HCT116 (cell line): ENCODE data around the gene ZC3H8. TPM values are rescaled to one million over a fixed set of nuclear protein-coding genes. Genes with fewer than 3 reads are reported as not detected.

Experiments used
- ATAC-seq: fragments of 200-7000 bp; cut with Tn5 transposase; 2 replicates; pipeline ENCODE4 v1.9.1; 2020; ENCODE audit warnings: mild to moderate bottlenecking, moderate library complexity
- BruUV-seq: library from RNA; stranded (reverse); fragments of 400-500 nt; replicated peaks from 2 replicates; lab custom pipeline; 2021; lab: Mats Ljungman, UMichigan
- CTCF ChIA-PET: fragments of 300-600 bp; sonication (Branson Sonifier 250); formaldehyde crosslinking; loops from one replicate; lab custom pipeline; 2021; ENCODE audit warnings: antibody characterized with exemption; lab: Charles Lee
- POLR2A ChIA-PET: fragments of 300-600, 350-600 bp; sonication (Branson Sonifier 250); formaldehyde crosslinking; loops from one replicate; lab custom pipeline; 2021; ENCODE audit warnings: antibody characterized with exemption; lab: Charles Lee
- RAD21 ChIA-PET, 2 experiments: fragments of 300-600 bp; sonication (Branson Sonifier 250); formaldehyde crosslinking; loops; one replicate each; lab custom pipeline; 2023; ENCODE audit warnings: low total read pairs in 2 of 2; ENCODE audit not compliant: uncharacterized antibody in 2 of 2, unreplicated experiment in 2 of 2, low non-redundant PET in 1 of 2; lab: Charles Lee
- DNase-seq: peaks from one replicate; pipeline ENCODE4 v3.0.0-alpha.2; 2010; ENCODE audit warnings: low read depth, low spot score
- H2AFZ ChIP-seq: fragments of 200-600 bp; shearing (Covaris generic), sonication (generic); 2 replicates; pipeline ENCODE4 v1.6.1; 2017; ENCODE audit warnings: low read depth, mixed run types, mixed read lengths, antibody characterized with exemption, low read length; ENCODE audit not compliant: poor library complexity, severe bottlenecking
- H3K27ac ChIP-seq: 2 replicates; pipeline ENCODE4 v1.5.1; 2012; ENCODE audit warnings: low read depth, low read length
- H3K27me3 ChIP-seq: fragments of 200-600 bp; sonication (generic); 2 replicates; pipeline ENCODE4 v1.6.1; 2016; ENCODE audit warnings: mixed run types, low read length, mixed read lengths; ENCODE audit not compliant: insufficient read depth
- H3K36me3 ChIP-seq, 2 experiments: fragments of 200-500 bp in 1 of 2; fragments of 200-600 bp in 1 of 2; sonication (Bioruptor generic) in 1 of 2; sonication (generic) in 1 of 2; 2 replicates each; pipeline versions ENCODE4 v1.5.1 to v1.6.1; 2014 to 2016; ENCODE audit warnings: low read length in 2 of 2, inconsistent platforms in 1 of 2, mixed read lengths in 1 of 2, mixed run types in 1 of 2; ENCODE audit not compliant: insufficient read depth in 2 of 2, control insufficient read depth in 1 of 2
- H3K4me1 ChIP-seq, 2 experiments: fragments of 200-600 bp in 1 of 2; sonication (generic) in 1 of 2; 2 replicates each; pipeline versions ENCODE4 v1.5.1 to v1.6.1; 2012 to 2017; ENCODE audit warnings: low read length in 2 of 2, inconsistent platforms in 1 of 2, mild to moderate bottlenecking in 1 of 2, mixed read lengths in 1 of 2, mixed run types in 1 of 2, moderate library complexity in 1 of 2; ENCODE audit not compliant: insufficient read depth in 2 of 2, control insufficient read depth in 1 of 2
- H3K4me2 ChIP-seq: fragments of 200-600 bp; sonication (generic); 2 replicates; pipeline ENCODE4 v1.6.1; 2017; ENCODE audit warnings: mixed run types, low read length, mixed read lengths
- H3K4me3 ChIP-seq, 2 experiments: fragments of 200-600 bp in 1 of 2; sonication (generic) in 1 of 2; replicated peaks in 1 of 2; 2 replicates each; pipeline ENCODE4 v1.5.1; 2011 to 2016; ENCODE audit warnings: low read length in 2 of 2, control low read depth in 1 of 2, low read depth in 1 of 2, mild to moderate bottlenecking in 1 of 2, mixed read lengths in 1 of 2, mixed run types in 1 of 2
- H3K79me2 ChIP-seq: fragments of 200-600 bp; sonication (generic); 2 replicates; pipeline ENCODE4 v1.6.1; 2017; ENCODE audit warnings: mild to moderate bottlenecking, mixed run types, low read length, moderate library complexity, mixed read lengths; ENCODE audit not compliant: insufficient read depth
- H3K9ac ChIP-seq: fragments of 200-600 bp; sonication (generic); 2 replicates; pipeline ENCODE4 v1.6.1; 2016; ENCODE audit warnings: low read length, mixed read lengths
- H3K9me2 ChIP-seq: fragments of 200-600 bp; sonication (generic), shearing (Covaris generic); 2 replicates; pipeline ENCODE4 v1.6.1; 2017; ENCODE audit warnings: mixed run types, mild to moderate bottlenecking, moderate library complexity; ENCODE audit not compliant: insufficient read depth
- H3K9me3 ChIP-seq, 2 experiments: fragments of 200-500 bp in 1 of 2; fragments of 200-600 bp in 1 of 2; sonication (Bioruptor generic) in 1 of 2; sonication (generic) in 1 of 2; 2 replicates each; pipeline ENCODE4 v1.6.1; 2014 to 2017; ENCODE audit warnings: low read length in 2 of 2, mixed read lengths in 2 of 2, inconsistent platforms in 1 of 2, low read depth in 1 of 2, mild to moderate bottlenecking in 1 of 2, mixed run types in 1 of 2, moderate library complexity in 1 of 2; ENCODE audit not compliant: control insufficient read depth in 1 of 2, insufficient read depth in 1 of 2
- H4K20me1 ChIP-seq: fragments of 200-600 bp; sonication (generic), shearing (Covaris generic); 2 replicates; pipeline ENCODE4 v1.6.1; 2017; ENCODE audit warnings: mixed run types, mild to moderate bottlenecking, moderate library complexity; ENCODE audit not compliant: insufficient read depth
- ATF3 ChIP-seq: IDR thresholded peaks from 2 replicates; pipeline ENCODE4 v1.6.1; 2012
- CBX3 ChIP-seq: IDR thresholded peaks from 2 replicates; pipeline ENCODE4 v1.6.1; 2012; ENCODE audit warnings: low read depth
- EGR1 ChIP-seq: IDR thresholded peaks from 2 replicates; pipeline ENCODE4 v1.6.1; 2012; ENCODE audit warnings: low read depth
- EZH2 ChIP-seq: fragments of 200-600 bp; sonication (generic); IDR thresholded peaks from 2 replicates; pipeline ENCODE4 v1.6.1; 2017; ENCODE audit warnings: antibody characterized with exemption, mixed run types
- FOSL1 ChIP-seq: IDR thresholded peaks from 2 replicates; pipeline ENCODE4 v1.6.1; 2012; ENCODE audit warnings: low read depth
- POLR2AphosphoS5 ChIP-seq: IDR thresholded peaks from 2 replicates; pipeline ENCODE4 v1.6.1; 2011; ENCODE audit warnings: mild to moderate bottlenecking, low read depth, low read length, moderate library complexity
- RAD21 ChIP-seq: IDR thresholded peaks from 2 replicates; pipeline ENCODE4 v1.6.1; 2012; ENCODE audit warnings: low read depth, mild to moderate bottlenecking
- SRF ChIP-seq: IDR thresholded peaks from 2 replicates; pipeline ENCODE4 v1.6.1; 2012; ENCODE audit warnings: low read depth
- TCF7L2 ChIP-seq: IDR thresholded peaks from 2 replicates; pipeline ENCODE4 v1.7.0; 2011; ENCODE audit warnings: borderline replicate concordance, inconsistent platforms; ENCODE audit not compliant: insufficient read depth, insufficient read length; ENCODE audit errors: extremely low read depth
- ZFX ChIP-seq: fragments of 450-650 bp; IDR thresholded peaks from 2 replicates; pipeline ENCODE4 v1.6.1; 2017
- ZNF274 ChIP-seq: fragments of 200-500 bp; sonication (Bioruptor generic); IDR thresholded peaks from 2 replicates; pipeline ENCODE4 v1.6.1; 2014; ENCODE audit warnings: mild to moderate bottlenecking, low read depth, low read length, inconsistent platforms
- intact Hi-C: fragments of 100-400 bp; cut with micrococcal nuclease; formaldehyde crosslinking; loops from 2 replicates; pipeline ENCODE4 v1.10.0; 2022
- total RNA-seq: library from RNA; stranded (reverse); gene quantifications from one replicate; pipeline ENCODE4 v1.2.1, GENCODE V29; 2021; ENCODE audit not compliant: unreplicated experiment
- TF ChIP-seq, protein P1 (sequence below): IDR thresholded peaks from 2 replicates; pipeline ENCODE4 v1.6.1; 2011; ENCODE audit warnings: mild to moderate bottlenecking, low read length, moderate library complexity; ENCODE audit not compliant: insufficient replicate concordance; ENCODE audit errors: extremely low read depth

The ZC3H8 gene
- total RNA-seq, 1 experiment from 2014 or later = 13.4 TPM

- no peak overlapping the region for H2AFZ ChIP-seq
- BruUV-seq = no TSS peak
- ATAC-seq (no peak), DNase-seq (peak; percentile 21)
- H3K9ac ChIP-seq = no peak overlapping the region
- no peaks in the 10 kb centered on the region for H3K4me1 ChIP-seq
- ChIA-PET POLR2A (no interaction called here), CTCF (interaction anchor here (0.9 kb wide), 1 partner anchor 12 kb away, joined by 5 read pairs; no protein-coding TSS in a partner anchor), RAD21 (no interaction called here)
- H3K27me3 ChIP-seq = no peaks in the 10 kb centered on the region
- H4K20me1 ChIP-seq = no peaks in the 10 kb centered on the region
- no peak overlapping the region for H3K27ac ChIP-seq
- H3K9me3 ChIP-seq = peaks cover 4 to 8% of the 10 kb centered on the region in 2 experiments; a peak in 2 of 4 replicates
- H3K79me2 ChIP-seq = no peaks in the 10 kb centered on the region
- H3K4me2 ChIP-seq = no peak overlapping the region
- TF ChIP-seq FOSL1 (no peak), EGR1 (no peak), ZFX (no peak), SRF (no peak), POLR2AphosphoS5 (no peak), ZNF274 (no peak), TCF7L2 (peak; percentile 55), EZH2 (no peak), CBX3 (peak; percentile 88), ATF3 (no peak), RAD21 (peak; percentile 7; the same call in 1 of the 2 replicates)
- TF ChIP-seq, protein P1, sequence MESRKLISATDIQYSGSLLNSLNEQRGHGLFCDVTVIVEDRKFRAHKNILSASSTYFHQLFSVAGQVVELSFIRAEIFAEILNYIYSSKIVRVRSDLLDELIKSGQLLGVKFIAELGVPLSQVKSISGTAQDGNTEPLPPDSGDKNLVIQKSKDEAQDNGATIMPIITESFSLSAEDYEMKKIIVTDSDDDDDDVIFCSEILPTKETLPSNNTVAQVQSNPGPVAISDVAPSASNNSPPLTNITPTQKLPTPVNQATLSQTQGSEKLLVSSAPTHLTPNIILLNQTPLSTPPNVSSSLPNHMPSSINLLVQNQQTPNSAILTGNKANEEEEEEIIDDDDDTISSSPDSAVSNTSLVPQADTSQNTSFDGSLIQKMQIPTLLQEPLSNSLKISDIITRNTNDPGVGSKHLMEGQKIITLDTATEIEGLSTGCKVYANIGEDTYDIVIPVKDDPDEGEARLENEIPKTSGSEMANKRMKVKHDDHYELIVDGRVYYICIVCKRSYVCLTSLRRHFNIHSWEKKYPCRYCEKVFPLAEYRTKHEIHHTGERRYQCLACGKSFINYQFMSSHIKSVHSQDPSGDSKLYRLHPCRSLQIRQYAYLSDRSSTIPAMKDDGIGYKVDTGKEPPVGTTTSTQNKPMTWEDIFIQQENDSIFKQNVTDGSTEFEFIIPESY = no peak
- intact Hi-C loops = no loop called here
- no peaks in the 10 kb centered on the region for H3K36me3 ChIP-seq
- H3K9me2 ChIP-seq = no peaks in the 10 kb centered on the region; the same call in 1 of the 2 replicates
- no peak overlapping the region for H3K4me3 ChIP-seq
Measured at GRCh38 chr2:112204411-112204810, 50.4 kb downstream of the ZC3H8 start.
